ENCODE results near the gene ORAI2.
A peak's percentile ranks its signal among the peaks of the same experiment; 100 is the strongest.

ORAI2 gene

GRCh38 chr7:102415685-102416225 is 17.6 kb upstream of the ORAI2 start:
- no peak for DNase-seq

DNA sequence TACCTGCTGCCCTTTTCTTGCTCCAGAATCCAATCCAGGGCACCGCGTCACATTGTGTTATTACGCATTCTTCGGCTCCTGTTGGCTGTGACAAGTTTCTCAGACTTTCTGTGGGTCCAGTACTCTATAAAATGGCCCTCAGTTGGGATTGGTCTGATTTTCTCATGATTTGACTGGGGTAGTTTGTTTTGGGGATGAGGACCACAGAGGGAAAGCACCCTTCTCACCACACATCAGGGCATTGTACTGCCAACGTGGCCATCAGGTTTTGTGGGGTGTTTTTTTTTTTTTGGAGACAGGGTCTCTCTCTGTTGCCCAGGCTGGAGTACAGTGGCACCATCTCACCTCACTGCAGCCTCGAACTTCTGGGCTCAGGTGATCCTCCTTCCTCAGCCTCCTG is 17.0 kb upstream of the ORAI2 start:
- no peak for DNase-seq

DNA sequence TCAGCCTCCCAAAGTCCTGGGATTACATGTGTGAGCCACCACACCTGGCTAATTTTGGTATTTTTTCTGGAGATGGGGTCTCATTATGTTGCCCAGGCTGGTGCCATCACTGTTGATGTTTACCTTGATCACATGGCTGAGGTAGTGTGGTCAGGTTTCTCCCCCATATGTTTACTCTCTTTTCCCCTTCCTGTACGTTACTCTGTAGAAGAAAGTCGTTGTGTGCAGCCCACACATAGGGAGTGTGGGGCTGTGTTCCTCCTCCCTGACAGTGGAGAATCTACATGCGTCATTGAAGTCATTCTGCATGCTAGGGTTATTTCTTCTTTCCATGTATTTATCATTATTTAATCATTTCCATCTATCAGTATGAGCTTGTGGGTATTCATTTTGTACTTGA is 16.3 kb upstream of the ORAI2 start:
- no peak for DNase-seq

- DNase-seq: no peak
Observed at GRCh38 chr7:102418592-102418991, 14.8 kb upstream of the ORAI2 start.

DNA sequence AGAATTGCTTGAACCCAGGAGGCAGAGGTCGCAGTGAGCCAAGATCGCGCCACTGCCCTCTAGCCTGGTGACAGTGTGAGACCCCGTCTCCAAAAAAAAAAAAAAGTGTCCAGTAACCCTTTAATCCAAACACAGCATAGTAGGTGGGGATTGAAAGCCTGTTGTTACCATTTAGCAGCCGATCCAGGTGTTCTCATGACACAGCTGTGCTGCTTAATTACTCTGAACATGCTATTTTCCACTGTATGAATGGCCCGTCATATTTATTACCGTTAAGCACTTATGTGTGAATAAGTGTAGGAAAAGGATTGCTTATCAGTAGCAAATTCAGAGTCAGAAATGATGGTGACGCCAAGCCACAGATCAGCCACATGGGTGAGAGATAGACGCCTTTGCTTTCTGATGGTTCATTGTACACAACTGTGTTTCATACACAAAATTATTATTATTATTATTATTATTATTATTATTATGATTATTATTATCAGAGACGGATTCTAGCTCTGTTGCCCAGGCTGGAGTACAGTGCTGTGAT is 11.6 kb upstream of the ORAI2 start:
- DNase-seq: no peak

- no peak for DNase-seq
Observed at GRCh38 chr7:102424129-102424551, 9.2 kb upstream of the ORAI2 start.

- DNase-seq: no peak
Observed at GRCh38 chr7:102424787-102425218, 8.6 kb upstream of the ORAI2 start.

DNA sequence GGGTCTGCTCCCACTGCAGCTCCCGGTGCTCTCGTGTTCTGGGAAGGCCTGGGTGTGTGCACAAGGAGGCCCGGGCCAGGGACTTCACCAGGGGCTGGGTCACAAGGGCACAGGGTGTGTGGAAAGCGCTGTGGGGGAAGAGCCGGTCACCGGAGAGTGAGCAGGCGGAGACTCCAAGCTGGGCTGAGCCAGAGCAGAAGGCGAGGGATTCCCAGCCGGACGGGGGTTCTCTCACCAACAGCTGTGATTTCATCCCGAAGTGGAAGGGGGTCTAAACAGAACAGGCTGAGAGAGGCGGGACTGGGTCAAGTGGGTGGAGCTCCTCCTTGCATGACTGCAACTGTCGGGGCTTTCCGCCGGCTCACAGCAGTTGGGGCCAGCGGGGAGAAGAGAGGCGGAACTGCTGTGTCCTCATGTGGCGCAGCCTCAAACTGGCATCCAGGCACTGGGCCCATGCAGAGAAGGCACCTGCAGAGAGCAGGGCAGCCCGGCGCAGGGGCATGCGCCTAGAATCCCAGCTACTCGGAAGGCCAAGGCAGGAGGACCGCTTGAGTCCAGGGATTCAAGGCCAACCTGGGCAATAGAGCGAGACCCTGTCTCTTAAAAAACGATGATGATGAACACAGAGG is 7.6 kb upstream of the ORAI2 start:
- DNase-seq: no peak

- no peak for DNase-seq
Observed at GRCh38 chr7:102426268-102427018, 6.9 kb upstream of the ORAI2 start.

DNA sequence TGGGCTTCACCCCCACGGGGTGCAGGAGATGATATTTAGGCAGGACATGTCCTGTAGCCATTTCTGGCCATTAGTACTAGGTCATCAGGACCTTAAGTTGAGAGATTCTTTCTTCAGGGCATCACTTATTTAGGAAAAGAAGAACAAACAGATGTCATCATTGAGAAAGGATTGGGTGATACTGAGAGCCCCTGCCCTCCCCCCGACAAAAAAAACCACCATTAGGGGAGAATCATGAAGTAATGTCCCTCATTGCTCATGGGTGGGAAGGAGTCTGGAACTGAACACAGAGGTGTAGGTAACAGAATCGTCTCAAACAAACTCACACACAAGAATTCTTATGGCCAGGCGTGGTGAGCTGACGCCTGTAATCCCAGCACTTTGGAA is 6.4 kb upstream of the ORAI2 start:
- DNase-seq: no peak

GRCh38 chr7:102429141-102429899 is 4.1 kb upstream of the ORAI2 start:
- no peak for DNase-seq

GRCh38 chr7:102431617-102432298 is 1.6 kb upstream of the ORAI2 start:
- DNase-seq: no peak

- no peak for DNase-seq
Observed at GRCh38 chr7:102432442-102433218, 745 bp upstream of the ORAI2 start.

DNA sequence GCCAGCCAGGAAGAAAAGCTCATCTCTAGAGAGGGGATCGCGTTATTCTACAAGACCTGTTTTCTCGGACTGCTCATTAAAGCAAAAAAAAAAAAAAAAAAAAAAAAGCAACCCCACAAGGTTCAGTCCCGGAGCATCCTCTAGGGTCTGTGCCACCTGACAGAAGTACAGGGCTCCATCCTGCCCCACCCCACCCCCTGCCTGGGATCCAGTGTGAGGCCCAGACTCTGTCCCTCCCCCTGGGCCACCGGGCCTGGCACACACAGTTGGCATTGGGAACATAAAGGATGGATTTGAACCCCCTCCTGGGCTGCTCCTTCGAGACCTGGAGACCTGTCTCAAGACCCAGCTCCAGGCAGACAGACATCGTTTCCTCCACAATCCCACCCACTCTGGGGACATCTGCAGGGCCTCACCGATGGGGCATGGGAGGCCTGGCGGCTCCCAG is 688 bp downstream of the ORAI2 start:
- DNase-seq: no peak

DNA sequence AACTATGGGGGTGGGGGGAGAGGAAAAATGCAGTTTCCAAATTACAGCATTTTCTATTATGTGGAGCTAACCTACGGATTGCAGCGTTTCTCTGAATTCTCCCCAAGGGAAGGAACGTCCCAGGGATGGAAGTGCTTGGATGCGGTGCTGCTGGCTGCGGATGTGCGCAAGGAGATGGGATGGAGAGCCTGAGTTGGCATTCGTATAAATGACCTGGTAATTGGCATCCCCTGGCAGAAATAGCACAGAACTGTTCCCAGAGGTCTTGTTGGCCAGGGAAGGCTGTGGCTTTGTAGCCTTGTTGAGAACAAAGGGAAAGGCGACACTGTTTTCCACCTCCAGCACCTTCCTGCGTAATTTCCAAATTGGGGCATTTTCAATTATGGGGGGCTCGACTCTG is 2.7 kb downstream of the ORAI2 start:
- DNase-seq: no peak

GRCh38 chr7:102439963-102440795 is 6.8 kb downstream of the ORAI2 start:
- DNase-seq: peak; percentile 81

GRCh38 chr7:102444961-102445673 is 11.7 kb downstream of the ORAI2 start:
- no peak for DNase-seq

GRCh38 chr7:102445674-102446071 is 12.3 kb downstream of the ORAI2 start:
- no peak for DNase-seq

DNA sequence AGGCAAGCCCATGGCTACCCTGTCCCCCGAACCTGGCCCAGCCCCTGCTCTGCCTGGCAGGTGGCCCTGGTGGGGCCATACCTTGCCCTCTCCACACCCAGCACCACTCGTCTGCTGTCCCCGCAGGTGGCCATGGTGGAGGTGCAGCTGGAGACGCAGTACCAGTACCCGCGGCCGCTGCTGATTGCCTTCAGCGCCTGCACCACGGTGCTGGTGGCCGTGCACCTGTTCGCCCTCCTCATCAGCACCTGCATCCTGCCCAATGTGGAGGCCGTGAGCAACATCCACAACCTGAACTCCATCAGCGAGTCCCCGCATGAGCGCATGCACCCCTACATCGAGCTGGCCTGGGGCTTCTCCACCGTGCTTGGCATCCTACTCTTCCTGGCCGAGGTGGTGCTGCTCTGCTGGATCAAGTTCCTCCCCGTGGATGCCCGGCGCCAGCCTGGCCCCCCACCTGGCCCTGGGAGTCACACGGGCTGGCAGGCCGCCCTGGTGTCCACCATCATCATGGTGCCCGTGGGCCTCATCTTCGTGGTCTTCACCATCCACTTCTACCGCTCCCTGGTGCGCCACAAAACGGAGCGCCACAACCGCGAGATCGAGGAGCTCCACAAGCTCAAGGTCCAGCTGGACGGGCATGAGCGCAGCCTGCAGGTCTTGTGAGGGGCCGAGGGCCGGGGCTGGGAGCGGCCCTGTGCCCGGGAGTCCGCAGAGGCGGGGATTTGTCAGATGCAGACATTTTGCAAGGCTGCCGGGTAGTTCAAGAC is 13.2 kb downstream of the ORAI2 start:
- no peak for DNase-seq
